IMR-90 (cell line): ENCODE results near the gene ABHD2. TPM values are rescaled to one million over a fixed set of nuclear protein-coding genes. Genes with fewer than 3 reads are reported as not detected.

Experiments used
- ATAC-seq: fragments of 200-7000 bp; cut with Tn5 transposase; 2 replicates; pipeline ENCODE4 v1.9.1; 2020; ENCODE audit warnings: low read depth, mild to moderate bottlenecking, moderate library complexity
- BruUV-seq: library from RNA; stranded (reverse); fragments of 400-500 nt; replicated peaks from 2 replicates; lab custom pipeline; 2021; lab: Mats Ljungman, UMichigan
- CTCF ChIA-PET: fragments of 300-600 bp; formaldehyde crosslinking; extraction: SDS; loops from one replicate; lab custom pipeline; 2021; ENCODE audit warnings: antibody characterized with exemption; lab: Yijun Ruan, JAX
- POLR2A ChIA-PET: fragments of 300-600 bp; sonication (Branson Sonifier 250); formaldehyde crosslinking; loops from one replicate; lab custom pipeline; 2022; ENCODE audit warnings: antibody characterized with exemption; ENCODE audit not compliant: unreplicated experiment; lab: Charles Lee
- DNase-seq: peaks from one replicate; pipeline ENCODE4 v3.0.0; 2013
- H2AFZ ChIP-seq: replicated peaks from 2 replicates; pipeline ENCODE3; 2013; ENCODE audit warnings: low read length, mild to moderate bottlenecking; ENCODE audit not compliant: poor library complexity
- H2AK5ac ChIP-seq: 2 replicates; pipeline ENCODE4 v1.6.1; 2013; ENCODE audit warnings: low read depth, low read length, inconsistent platforms
- H2AK9ac ChIP-seq: replicated peaks from 2 replicates; pipeline ENCODE3; 2013; ENCODE audit warnings: mild to moderate bottlenecking, low read depth, low read length, moderate library complexity; ENCODE audit not compliant: poor library complexity
- H2BK120ac ChIP-seq: 2 replicates; pipeline ENCODE4 v1.6.1; 2013; ENCODE audit warnings: low read depth, low read length, inconsistent platforms
- H2BK15ac ChIP-seq: 3 replicates; pipeline ENCODE4 v1.6.1; 2013; ENCODE audit warnings: low read depth, low read length, inconsistent platforms
- H2BK20ac ChIP-seq: 2 replicates; pipeline ENCODE4 v1.6.1; 2013; ENCODE audit warnings: low read depth, mild to moderate bottlenecking, inconsistent platforms, low read length, moderate library complexity
- H2BK5ac ChIP-seq: 2 replicates; pipeline ENCODE4 v1.6.1; 2013; ENCODE audit warnings: mild to moderate bottlenecking, low read depth, low read length, inconsistent platforms; ENCODE audit not compliant: poor library complexity, severe bottlenecking
- H3K14ac ChIP-seq: replicated peaks from 2 replicates; pipeline ENCODE4 v1.6.1; 2013; ENCODE audit warnings: low read depth, low read length, inconsistent platforms
- H3K18ac ChIP-seq: 2 replicates; pipeline ENCODE4 v1.6.1; 2013; ENCODE audit warnings: low read depth, low read length, control low read depth
- H3K23ac ChIP-seq: 2 replicates; pipeline ENCODE4 v1.6.1; 2013; ENCODE audit warnings: low read depth, low read length, inconsistent platforms
- H3K27ac ChIP-seq: 2 replicates; pipeline ENCODE4 v1.5.1; 2013; ENCODE audit warnings: mild to moderate bottlenecking, control low read depth, low read length; ENCODE audit not compliant: insufficient read depth
- H3K27me3 ChIP-seq: 2 replicates; pipeline ENCODE4 v1.6.1; 2013; ENCODE audit warnings: low read length; ENCODE audit not compliant: control insufficient read depth, insufficient read depth
- H3K36me3 ChIP-seq: 2 replicates; pipeline ENCODE4 v1.6.1; 2013; ENCODE audit warnings: low read length, mixed read lengths; ENCODE audit not compliant: control insufficient read depth, insufficient read depth
- H3K4ac ChIP-seq: 2 replicates; pipeline ENCODE4 v1.6.1; 2013; ENCODE audit warnings: low read depth, low read length, inconsistent platforms
- H3K4me1 ChIP-seq: 2 replicates; pipeline ENCODE4 v1.6.1; 2013; ENCODE audit warnings: low read length, mixed read lengths; ENCODE audit not compliant: control insufficient read depth, insufficient read depth
- H3K4me2 ChIP-seq: 2 replicates; pipeline ENCODE4 v1.6.1; 2013; ENCODE audit warnings: low read depth, mild to moderate bottlenecking, control low read depth, low read length, moderate library complexity
- H3K4me3 ChIP-seq: 2 replicates; pipeline ENCODE4 v1.5.1; 2013; ENCODE audit warnings: low read depth, mild to moderate bottlenecking, control low read depth, low read length, moderate library complexity; ENCODE audit not compliant: insufficient read depth
- H3K56ac ChIP-seq: 2 replicates; pipeline ENCODE4 v1.6.1; 2013; ENCODE audit warnings: low read length, inconsistent platforms; ENCODE audit not compliant: insufficient read depth; ENCODE audit errors: extremely low read depth
- H3K79me1 ChIP-seq, 2 experiments: 2 replicates each; pipeline ENCODE4 v1.6.1; 2013; ENCODE audit warnings: low read length in 2 of 2, inconsistent platforms in 1 of 2, low read depth in 1 of 2
- H3K9ac ChIP-seq: 2 replicates; pipeline ENCODE4 v1.6.1; 2013; ENCODE audit warnings: low read depth, low read length, control low read depth
- H3K9me1 ChIP-seq: 2 replicates; pipeline ENCODE4 v1.6.1; 2013; ENCODE audit warnings: low read length, inconsistent platforms; ENCODE audit not compliant: insufficient read depth
- H3K9me3 ChIP-seq: 2 replicates; pipeline ENCODE4 v1.6.1; 2013; ENCODE audit warnings: low read length; ENCODE audit not compliant: control insufficient read depth, insufficient read depth
- H4K20me1 ChIP-seq: 2 replicates; pipeline ENCODE4 v1.6.1; 2013; ENCODE audit warnings: low read length, inconsistent platforms; ENCODE audit not compliant: insufficient read depth
- H4K5ac ChIP-seq: 2 replicates; pipeline ENCODE4 v1.6.1; 2013; ENCODE audit warnings: mild to moderate bottlenecking, low read depth, low read length, control low read depth
- H4K8ac ChIP-seq, 2 experiments: 2 replicates each; pipeline ENCODE4 v1.6.1; 2013; ENCODE audit warnings: low read depth in 2 of 2, low read length in 2 of 2, control low read depth in 1 of 2, inconsistent platforms in 1 of 2
- H4K91ac ChIP-seq: 2 replicates; pipeline ENCODE4 v1.6.1; 2013; ENCODE audit warnings: low read depth, low read length, inconsistent platforms; ENCODE audit not compliant: insufficient read depth
- BHLHE40 ChIP-seq: fragments of 150-350 bp; IDR thresholded peaks from 2 replicates; pipeline ENCODE4 v1.6.1; 2016; ENCODE audit warnings: mild to moderate bottlenecking, low read depth, low read length
- CEBPB ChIP-seq: IDR thresholded peaks from 2 replicates; pipeline ENCODE4 v1.6.1; 2012; ENCODE audit warnings: low read depth, low read length, improper control_type of control experiment
- CHD1 ChIP-seq: IDR thresholded peaks from 2 replicates; pipeline ENCODE4 v1.6.1; 2012; ENCODE audit warnings: low read depth, low read length, improper control_type of control experiment
- CTCF ChIP-seq: conservative IDR thresholded peaks from 2 replicates; pipeline ENCODE4 v1.5.1; 2012; ENCODE audit warnings: mild to moderate bottlenecking, low read depth, low read length, improper control_type of control experiment
- ELK1 ChIP-seq: fragments of 150-350 bp; IDR thresholded peaks from 2 replicates; pipeline ENCODE4 v1.6.1; 2016; ENCODE audit warnings: low read depth, mild to moderate bottlenecking, low read length, moderate library complexity, borderline replicate concordance
- FOS ChIP-seq: fragments of 150-350 bp; IDR thresholded peaks from 2 replicates; pipeline ENCODE4 v1.6.1; 2016; ENCODE audit warnings: low read depth, low read length
- MAFK ChIP-seq: IDR thresholded peaks from 2 replicates; pipeline ENCODE4 v1.6.1; 2012; ENCODE audit warnings: low read depth, low read length, improper control_type of control experiment
- MAZ ChIP-seq: IDR thresholded peaks from 2 replicates; pipeline ENCODE4 v1.6.1; 2012; ENCODE audit warnings: low read depth, mild to moderate bottlenecking, low read length, improper control_type of control experiment, moderate library complexity, borderline replicate concordance
- MXI1 ChIP-seq: IDR thresholded peaks from 2 replicates; pipeline ENCODE4 v1.6.1; 2012; ENCODE audit warnings: low read depth, mild to moderate bottlenecking, low read length, moderate library complexity, borderline replicate concordance
- NFE2L2 ChIP-seq: fragments of 150-350 bp; IDR thresholded peaks from 2 replicates; pipeline ENCODE4 v1.6.1; 2016; ENCODE audit warnings: low read depth, mild to moderate bottlenecking, low read length
- POLR2A ChIP-seq: IDR thresholded peaks from 2 replicates; pipeline ENCODE4 v1.6.1; 2012; ENCODE audit warnings: mild to moderate bottlenecking, low read depth, low read length
- RAD21 ChIP-seq: IDR thresholded peaks from 2 replicates; pipeline ENCODE4 v1.6.1; 2012; ENCODE audit warnings: low read length, improper control_type of control experiment
- RCOR1 ChIP-seq: IDR thresholded peaks from 2 replicates; pipeline ENCODE4 v1.6.1; 2012; ENCODE audit warnings: mild to moderate bottlenecking, low read length, improper control_type of control experiment; ENCODE audit not compliant: insufficient replicate concordance
- RFX5 ChIP-seq: IDR thresholded peaks from 2 replicates; pipeline ENCODE4 v1.8.0; 2012; ENCODE audit warnings: low read depth, mild to moderate bottlenecking, low read length, moderate library complexity
- SMC3 ChIP-seq: fragments of 150-350 bp; IDR thresholded peaks from 2 replicates; pipeline ENCODE4 v1.6.1; 2016; ENCODE audit warnings: low read depth, mild to moderate bottlenecking, antibody characterized with exemption, low read length, moderate library complexity
- USF2 ChIP-seq: fragments of 150-350 bp; IDR thresholded peaks from 2 replicates; pipeline ENCODE4 v1.6.1; 2017; ENCODE audit warnings: mild to moderate bottlenecking, antibody characterized with exemption, low read length, low read depth
- WGBS, 2 experiments: methylation state at CpG; one replicate each; pipeline versions ENCODE4 v1.1.5 to v1.1.7; 2013; ENCODE audit warnings: missing lambda C conversion rate in 2 of 2; ENCODE audit not compliant: insufficient read length in 1 of 2; ENCODE audit errors: extremely low coverage in 2 of 2; 5-methylcytosine and 5-hydroxymethylcytosine counted together
- dilution Hi-C: fragments of 300-500 bp; cut with HindIII; formaldehyde crosslinking; loops from one replicate; pipeline ENCODE4 v1.14.3; 2018; ENCODE audit warnings: low sequenced_read_pairs; ENCODE audit not compliant: unreplicated experiment
- in situ Hi-C: fragments of 300-500 bp; cut with MboI; formaldehyde crosslinking; loops from 3 replicates; pipeline ENCODE4 v1.14.3; 2019; ENCODE audit warnings: low sequenced_read_pairs, inconsistent platforms, mixed read lengths
- intact Hi-C: fragments of 100-400 bp; cut with micrococcal nuclease; formaldehyde crosslinking; loops from 2 replicates; pipeline ENCODE4 v1.10.0; 2022
- polyA plus RNA-seq, 3 experiments: library from polyadenylated mRNA; depleted of rRNA; stranded (reverse); fragments of >200 nt; gene quantifications; 2 replicates each; pipeline ENCODE4 v1.2.3, GENCODE V29; 2012; ENCODE audit warnings: low replicate concordance in 1 of 3
- total RNA-seq: library from RNA; depleted of rRNA; stranded (reverse); fragments of >200 nt; gene quantifications from 2 replicates; pipeline ENCODE4 v1.2.3, GENCODE V29; 2012

The ABHD2 gene
- total and polyA plus RNA-seq, 2 of the 4 experiments (the other 2 are of a cell fraction) = 31.2 to 62.9 TPM

DNA sequence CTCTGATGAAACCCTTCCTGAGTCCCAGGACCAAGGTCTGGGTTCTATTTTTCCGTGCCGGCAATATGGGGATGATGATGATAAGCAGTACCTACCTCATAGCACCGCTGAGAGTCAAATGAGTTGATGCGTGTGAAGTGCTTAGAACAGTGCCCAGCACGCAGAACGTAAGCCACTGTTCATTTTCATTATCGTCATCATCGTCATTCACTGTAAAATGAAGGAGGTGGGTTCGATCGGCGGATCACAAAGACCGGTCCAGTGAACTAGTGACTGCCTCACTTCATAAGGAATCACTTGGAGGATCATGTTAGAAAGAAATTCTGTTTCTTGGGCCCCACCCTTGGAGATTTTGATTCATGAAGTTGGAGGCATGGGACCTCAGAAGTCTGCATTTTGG is 88.9 kb downstream of the ABHD2 start:
- Histone ChIP-seq H4K5ac (no peak overlapping the region), H3K23ac (no peak overlapping the region), H3K4me3 (no peak overlapping the region), H4K20me1 (no peaks in the 10 kb centered on the region), H3K9me3 (no peaks in the 10 kb centered on the region), H4K91ac (no peak overlapping the region), H4K8ac (no peak overlapping the region), H3K18ac (no peak overlapping the region), H3K56ac (no peak overlapping the region), H3K9ac (no peak overlapping the region), H2AK9ac (no peak overlapping the region), H3K9me1 (peaks cover 4% of the 10 kb centered on the region; the same call in 1 of the 2 replicates), H3K4me1 (peaks cover 3% of the 10 kb centered on the region; the same call in 1 of the 2 replicates), H2BK120ac (no peak overlapping the region), H2BK20ac (no peak overlapping the region), H3K14ac (no peak overlapping the region), H3K4me2 (no peak overlapping the region), H2AK5ac (no peak overlapping the region), H3K27me3 (no peaks in the 10 kb centered on the region), H2AFZ (no peak overlapping the region), H3K27ac (no peak overlapping the region), H2BK5ac (no peak overlapping the region), H3K4ac (no peak overlapping the region), H3K36me3 (peaks cover 20% of the 10 kb centered on the region), H3K79me1 (peaks cover 6 to 11% of the 10 kb centered on the region in 2 experiments; a peak in 2 of 4 replicates), H2BK15ac (no peak overlapping the region)
- no peak for TF ChIP-seq RCOR1
- TF ChIP-seq USF2 = no peak
- TF ChIP-seq RFX5 = no peak
- TF ChIP-seq MAZ = no peak
- no peak for TF ChIP-seq SMC3
- no peak for TF ChIP-seq NFE2L2
- no peak for TF ChIP-seq CEBPB
- TF ChIP-seq RAD21 = no peak
- TF ChIP-seq CHD1 = no peak
- TF ChIP-seq MXI1 = no peak
- TF ChIP-seq FOS = no peak
- TF ChIP-seq MAFK = no peak
- no peak for TF ChIP-seq BHLHE40
- no peak for TF ChIP-seq POLR2A
- TF ChIP-seq CTCF = no peak
- no peak for TF ChIP-seq ELK1
- WGBS, 2 experiments = 93% methylated on average over 6 of the region's 12 CpGs; no CpG with 5 or more reads in 1 of the 2 experiments
- no peak for ATAC-seq
- intact Hi-C loops = loop anchor here (1.0 kb wide), 2 partner anchors 120 to 273 kb away; no protein-coding TSS in a partner anchor
- dilution Hi-C loops = no loop called here
- POLR2A ChIA-PET = no interaction called here
- CTCF ChIA-PET = interaction anchor here (0.8 to 2.1 kb wide), 11 partner anchors 10 to 272 kb away, joined by 3 to 19 read pairs (median 4); no protein-coding TSS in a partner anchor
- BruUV-seq = no TSS peak
- in situ Hi-C loops = loop anchor here (5.0 kb wide), 2 partner anchors 120 to 275 kb away; no protein-coding TSS in a partner anchor
- DNase-seq = no peak
